Chondrocyte (in vitro differentiated cells): ENCODE data around the gene ATXN3. TPM values are rescaled to one million over a fixed set of nuclear protein-coding genes. Genes with fewer than 3 reads are reported as not detected.
"Not testable (repeated sequence)": the region's sequence is repeated elsewhere in the genome, so short reads cannot be mapped to it uniquely, and the experiment has no call there.

Experiments
- DNase-seq: peaks from one replicate; pipeline ENCODE4 v3.0.0; 2021; ENCODE audit warnings: mixed read lengths, low spot score
- H3K27ac Mint-ChIP-seq: one replicate; pipeline ENCODE4 v1.8.0; 2021; ENCODE audit warnings: mild to moderate bottlenecking, moderate library complexity, mixed read lengths; ENCODE audit not compliant: unreplicated experiment
- H3K27me3 Mint-ChIP-seq: 2 replicates; pipeline ENCODE4 v1.8.0; 2021; ENCODE audit warnings: low read depth, mixed read lengths
- H3K36me3 Mint-ChIP-seq: 2 replicates; pipeline ENCODE4 v1.8.0; 2021; ENCODE audit warnings: low read depth, mixed read lengths
- H3K4me1 Mint-ChIP-seq: 2 replicates; pipeline ENCODE4 v1.8.0; 2021; ENCODE audit warnings: low read depth, mild to moderate bottlenecking, mixed read lengths
- H3K4me3 Mint-ChIP-seq: one replicate; pipeline ENCODE4 v1.8.0; 2021; ENCODE audit warnings: mild to moderate bottlenecking, moderate library complexity, mixed read lengths; ENCODE audit not compliant: unreplicated experiment
- H3K9me3 Mint-ChIP-seq: 2 replicates; pipeline ENCODE4 v1.8.0; 2021; ENCODE audit warnings: low read depth, mixed read lengths
- total RNA-seq: library from RNA; stranded (reverse); gene quantifications from 3 replicates; pipeline ENCODE4 v1.2.1, GENCODE V29; 2021
- TF ChIP-seq, protein P1 (sequence below): fragments of 200-600 bp; sonication (generic); IDR thresholded peaks from 2 replicates; pipeline ENCODE4 v1.5.0; 2021; ENCODE audit warnings: antibody characterized with exemption, mild to moderate bottlenecking, moderate library complexity

The ATXN3 gene
- total RNA-seq, 1 donor from 2014 or later = 20.4 TPM

DNA sequence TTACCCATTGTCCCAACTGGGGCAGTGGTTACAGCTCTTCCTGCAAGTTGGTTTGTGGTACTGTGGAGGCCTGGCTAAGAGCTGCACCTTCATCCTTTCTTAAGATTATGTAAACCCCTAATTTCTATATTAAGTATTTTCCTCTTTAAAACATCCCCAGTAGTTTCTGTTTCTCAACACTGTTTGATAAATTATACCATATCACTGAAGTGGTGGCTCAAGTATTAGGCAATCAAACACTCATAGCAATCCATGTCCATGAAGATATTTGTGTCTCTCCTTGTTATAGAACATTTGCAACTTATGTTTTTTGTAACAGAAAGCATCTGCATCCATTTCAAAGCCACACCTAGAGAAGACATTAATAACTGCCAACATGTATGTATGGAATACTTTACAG lies 31.8 kb downstream of the ATXN3 start:
- H3K4me1 Mint-ChIP-seq = no peaks in the 10 kb centered on the region
- DNase-seq = no peak
- TF ChIP-seq, protein P1, sequence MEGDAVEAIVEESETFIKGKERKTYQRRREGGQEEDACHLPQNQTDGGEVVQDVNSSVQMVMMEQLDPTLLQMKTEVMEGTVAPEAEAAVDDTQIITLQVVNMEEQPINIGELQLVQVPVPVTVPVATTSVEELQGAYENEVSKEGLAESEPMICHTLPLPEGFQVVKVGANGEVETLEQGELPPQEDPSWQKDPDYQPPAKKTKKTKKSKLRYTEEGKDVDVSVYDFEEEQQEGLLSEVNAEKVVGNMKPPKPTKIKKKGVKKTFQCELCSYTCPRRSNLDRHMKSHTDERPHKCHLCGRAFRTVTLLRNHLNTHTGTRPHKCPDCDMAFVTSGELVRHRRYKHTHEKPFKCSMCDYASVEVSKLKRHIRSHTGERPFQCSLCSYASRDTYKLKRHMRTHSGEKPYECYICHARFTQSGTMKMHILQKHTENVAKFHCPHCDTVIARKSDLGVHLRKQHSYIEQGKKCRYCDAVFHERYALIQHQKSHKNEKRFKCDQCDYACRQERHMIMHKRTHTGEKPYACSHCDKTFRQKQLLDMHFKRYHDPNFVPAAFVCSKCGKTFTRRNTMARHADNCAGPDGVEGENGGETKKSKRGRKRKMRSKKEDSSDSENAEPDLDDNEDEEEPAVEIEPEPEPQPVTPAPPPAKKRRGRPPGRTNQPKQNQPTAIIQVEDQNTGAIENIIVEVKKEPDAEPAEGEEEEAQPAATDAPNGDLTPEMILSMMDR = no peak

DNA sequence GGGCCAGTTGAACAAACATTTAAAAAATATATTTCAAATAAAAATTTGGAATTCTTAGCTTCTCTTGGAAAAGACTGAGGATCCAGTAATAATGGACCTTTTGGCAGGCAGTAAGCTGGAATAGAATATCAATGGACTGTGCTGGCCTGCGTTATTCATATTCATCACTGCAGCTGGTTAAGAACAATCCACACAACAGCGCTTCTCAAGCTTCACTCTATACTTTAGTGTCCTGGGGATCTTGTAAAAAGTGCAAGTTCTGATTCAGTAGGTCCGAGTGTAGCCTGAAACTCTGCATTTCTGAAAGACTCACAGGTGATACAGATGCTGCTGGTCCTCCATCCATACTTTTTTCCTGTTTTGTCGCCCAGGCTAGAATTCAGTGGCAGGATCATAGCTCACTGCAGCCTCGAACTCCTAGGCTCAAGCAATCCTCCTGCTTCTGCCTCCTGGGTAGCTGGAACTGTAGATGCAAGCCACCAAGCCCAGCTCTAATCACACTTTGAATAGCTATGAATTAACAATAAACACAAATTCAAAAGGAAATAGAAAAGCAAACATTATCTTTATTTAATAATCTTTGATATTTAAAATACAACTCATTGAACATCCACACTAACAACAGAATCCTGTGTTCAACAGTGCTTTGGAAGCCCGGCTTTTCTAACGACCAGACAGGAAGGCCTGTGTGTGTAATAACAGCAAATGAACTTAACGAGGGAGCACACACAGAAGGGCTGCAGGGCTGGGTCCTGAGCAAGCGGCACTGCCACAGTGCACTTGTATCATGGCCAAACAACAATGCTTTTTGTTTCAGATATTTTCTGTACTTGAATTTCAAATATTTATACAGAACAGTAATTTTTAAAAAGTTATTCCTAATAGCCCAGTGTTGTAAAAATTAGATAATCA lies 48.1 kb downstream of the ATXN3 start:
- no peaks in the 10 kb centered on the region for H3K9me3 Mint-ChIP-seq
- no peak overlapping the region for H3K4me3 Mint-ChIP-seq
- H3K27me3 Mint-ChIP-seq = no peaks in the 10 kb centered on the region
- peaks cover 1% of the 10 kb centered on the region for H3K36me3 Mint-ChIP-seq
- TF ChIP-seq, protein P1 = no peak
- H3K4me1 Mint-ChIP-seq = no peaks in the 10 kb centered on the region
- DNase-seq = no peak
- no peak overlapping the region for H3K27ac Mint-ChIP-seq

More for the DNA sequence above, 31.8 kb downstream of the ATXN3 start:
- H3K9me3 Mint-ChIP-seq = no peaks in the 10 kb centered on the region
- peaks cover 13% of the 10 kb centered on the region for H3K36me3 Mint-ChIP-seq
- no peak overlapping the region for H3K4me3 Mint-ChIP-seq
- H3K27ac Mint-ChIP-seq = no peak overlapping the region
- no peaks in the 10 kb centered on the region for H3K27me3 Mint-ChIP-seq

DNA sequence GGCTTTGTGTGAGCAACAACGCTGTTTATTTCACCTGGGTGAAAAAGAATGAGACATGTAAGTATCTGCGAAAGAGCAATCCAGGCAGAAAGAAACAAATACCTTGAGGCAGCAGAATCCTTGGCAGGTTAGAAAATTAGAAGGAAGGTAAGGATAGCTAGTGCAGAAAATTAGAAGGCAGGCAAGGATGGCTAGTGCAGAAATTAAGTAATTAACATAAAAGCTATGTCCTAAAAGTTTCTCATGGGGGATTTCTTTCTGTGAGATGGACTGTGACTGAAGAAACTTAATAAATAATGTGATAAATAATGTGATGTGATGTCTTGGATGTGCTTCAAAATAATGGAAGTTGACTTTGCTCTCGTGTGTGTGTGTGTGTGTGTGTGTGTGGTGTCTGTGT lies 56.6 kb downstream of the ATXN3 start:
- TF ChIP-seq, protein P1 = no peak
- H3K4me3 Mint-ChIP-seq = no peak overlapping the region
- H3K36me3 Mint-ChIP-seq = peaks cover 22% of the 10 kb centered on the region
- H3K4me1 Mint-ChIP-seq = no peaks in the 10 kb centered on the region
- no peak for DNase-seq
- H3K27me3 Mint-ChIP-seq = no peaks in the 10 kb centered on the region
- no peak overlapping the region for H3K27ac Mint-ChIP-seq
- H3K9me3 Mint-ChIP-seq = peaks cover 12% of the 10 kb centered on the region

DNA sequence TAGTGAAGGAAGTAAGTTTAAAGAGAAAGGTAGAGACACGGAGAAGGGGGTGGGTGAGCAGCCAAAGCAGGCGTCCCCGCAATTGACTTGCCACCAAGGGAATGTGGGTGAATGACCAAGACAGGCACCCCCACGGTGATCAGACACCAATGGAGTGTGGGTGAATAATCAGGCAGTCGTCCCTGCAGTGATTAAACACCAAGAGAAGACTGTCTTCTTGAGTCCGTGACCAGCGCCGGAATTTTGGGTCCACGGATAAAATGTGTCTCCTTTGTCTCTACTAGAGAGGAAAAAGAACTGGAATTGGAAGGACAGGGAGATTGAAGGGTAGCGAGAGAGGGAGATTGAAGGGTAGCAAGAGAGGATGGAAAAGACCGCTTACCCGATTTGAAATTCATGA lies 57.2 kb downstream of the ATXN3 start:
- Mint-ChIP-seq H3K9me3 (peaks cover 12% of the 10 kb centered on the region), H3K36me3 (peaks cover 22% of the 10 kb centered on the region)
- DNase-seq, H3K27ac Mint-ChIP-seq, H3K27me3 Mint-ChIP-seq, H3K4me1 Mint-ChIP-seq, H3K4me3 Mint-ChIP-seq: not testable (repeated sequence)

DNA sequence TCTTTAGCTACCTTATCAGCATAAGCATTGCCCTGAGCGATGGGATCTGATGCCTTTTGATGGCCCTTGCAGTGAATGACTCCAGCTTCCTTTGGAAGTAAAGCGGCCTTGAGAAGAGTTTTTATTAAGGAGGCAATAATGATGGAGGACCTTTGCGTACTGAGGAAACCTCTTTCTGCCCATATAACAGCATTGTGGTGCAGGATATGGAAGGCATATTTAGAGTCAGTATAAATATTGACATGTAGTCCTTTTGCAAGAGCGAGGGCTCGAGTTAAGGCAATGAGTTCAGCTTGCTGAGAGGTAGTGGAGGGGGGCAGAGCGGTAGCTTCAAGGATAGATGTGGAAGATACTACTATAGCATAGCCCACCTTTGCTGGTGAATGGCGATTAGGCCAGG lies 60.5 kb downstream of the ATXN3 start:
- Mint-ChIP-seq H3K36me3 (peaks cover 22% of the 10 kb centered on the region), H3K9me3 (peaks cover 12% of the 10 kb centered on the region)
- H3K4me1 Mint-ChIP-seq, DNase-seq, H3K4me3 Mint-ChIP-seq, H3K27me3 Mint-ChIP-seq, H3K27ac Mint-ChIP-seq: not testable (repeated sequence)

DNA sequence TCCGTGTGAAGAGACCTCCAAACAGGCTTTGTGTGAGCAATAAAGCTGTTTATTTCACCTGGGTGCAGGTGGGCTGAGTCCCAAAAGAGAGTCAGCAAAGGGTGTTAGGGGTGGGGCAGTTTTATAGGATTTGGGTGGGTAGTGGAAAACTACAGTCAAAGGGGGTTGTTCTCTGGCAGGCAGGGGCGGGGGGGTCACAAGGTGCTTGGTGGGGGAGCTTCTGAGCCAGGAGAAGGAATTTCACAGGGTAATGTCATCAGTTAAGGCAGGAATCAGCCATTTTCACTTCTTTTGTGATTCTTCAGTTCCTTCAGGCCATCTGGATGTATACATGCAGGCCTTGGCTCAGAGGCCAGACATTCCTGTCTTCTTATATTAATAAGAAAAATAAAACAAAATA lies 64.6 kb downstream of the ATXN3 start:
- H3K4me1 Mint-ChIP-seq = peaks cover 24% of the 10 kb centered on the region
- not testable (repeated sequence) for H3K27me3 Mint-ChIP-seq, DNase-seq, H3K9me3 Mint-ChIP-seq, H3K4me3 Mint-ChIP-seq, H3K36me3 Mint-ChIP-seq, H3K27ac Mint-ChIP-seq
